Spleen (tissue), 7 donors: ENCODE data around the gene CST7.

Source experiments
- CTCF ChIP-seq, 11 experiments: fragments of 200-600 bp in 7 of 11; fragments of 450-650 bp in 4 of 11; sonication (generic) in 4 of 11; IDR thresholded peaks in 8 of 11; conservative IDR thresholded peaks in 3 of 11; 1 replicate in 7 of 11; 2 replicates in 4 of 11; pipeline versions ENCODE4 v1.4.0 to v1.8.0; 2016 to 2021; ENCODE audit warnings: antibody characterized with exemption in 11 of 11, inconsistent platforms in 4 of 11, mild to moderate bottlenecking in 1 of 11
- POLR2AphosphoS5 ChIP-seq, 3 donors: sonication (generic); formaldehyde crosslinking; IDR thresholded peaks; one replicate each; pipeline ENCODE4 v1.5.1; 2017; ENCODE audit warnings: antibody characterized with exemption in 3 of 3
- donor health status: DM: no; HTN: no; CAD: no; lungs with moderate emphysema.
- donor health status: DM: no; HTN: no; CAD: no.
- donor health status: DM: no; HTN: no; CAD: no.

- TF ChIP-seq CTCF (IDR thresholded peaks at IDR 0.05 in 8 of 11, conservative IDR thresholded peaks at IDR 0.05 in 3 of 11) (no peak), POLR2AphosphoS5 (IDR thresholded peaks at IDR 0.05) (no peak)
Observed at GRCh38 chr20:24915440-24915839, 33.6 kb upstream of the CST7 start.
